Activated CD8-positive, alpha-beta memory T cell treated with anti-CD3 and anti-CD28 coated beads for 1 hour (primary cell): Measurements from ENCODE around the gene CEACAM3.
"Not testable (repeated sequence)": the region's sequence is repeated elsewhere in the genome, so short reads cannot be mapped to it uniquely, and the experiment has no call there.

Experiments used
- DNase-seq, 2 donors: peaks; one replicate each; pipeline ENCODE4 v3.0.0-alpha.2; 2020; ENCODE audit warnings: low read depth in 1 of 2; ENCODE audit errors: extremely low read depth in 1 of 2

The CEACAM3 gene

DNA sequence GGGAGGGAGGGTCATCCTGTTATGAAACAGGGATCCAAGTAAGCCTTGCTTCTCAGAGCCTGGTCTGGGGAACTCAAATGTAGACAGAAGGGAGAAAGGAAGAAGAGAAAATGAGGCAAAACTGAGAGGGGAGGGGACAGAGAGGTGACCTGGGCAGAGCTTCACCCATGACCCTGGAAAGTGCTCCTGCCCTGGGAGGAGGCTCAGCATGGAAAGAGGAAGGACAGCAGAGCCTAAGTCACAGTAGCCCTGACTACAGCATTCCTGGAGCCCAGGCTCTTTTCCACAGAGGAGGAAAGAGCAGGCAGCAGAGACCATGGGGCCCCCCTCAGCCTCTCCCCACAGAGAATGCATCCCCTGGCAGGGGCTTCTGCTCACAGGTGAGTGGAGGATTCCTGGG lies at the start of gene CEACAM3:
Gene CEACAM3 (plus strand): TSS at position 226 of the 400 bp plus-strand sequence. CDS start 91 bp downstream, at position 317.
- no peak for DNase-seq

DNA sequence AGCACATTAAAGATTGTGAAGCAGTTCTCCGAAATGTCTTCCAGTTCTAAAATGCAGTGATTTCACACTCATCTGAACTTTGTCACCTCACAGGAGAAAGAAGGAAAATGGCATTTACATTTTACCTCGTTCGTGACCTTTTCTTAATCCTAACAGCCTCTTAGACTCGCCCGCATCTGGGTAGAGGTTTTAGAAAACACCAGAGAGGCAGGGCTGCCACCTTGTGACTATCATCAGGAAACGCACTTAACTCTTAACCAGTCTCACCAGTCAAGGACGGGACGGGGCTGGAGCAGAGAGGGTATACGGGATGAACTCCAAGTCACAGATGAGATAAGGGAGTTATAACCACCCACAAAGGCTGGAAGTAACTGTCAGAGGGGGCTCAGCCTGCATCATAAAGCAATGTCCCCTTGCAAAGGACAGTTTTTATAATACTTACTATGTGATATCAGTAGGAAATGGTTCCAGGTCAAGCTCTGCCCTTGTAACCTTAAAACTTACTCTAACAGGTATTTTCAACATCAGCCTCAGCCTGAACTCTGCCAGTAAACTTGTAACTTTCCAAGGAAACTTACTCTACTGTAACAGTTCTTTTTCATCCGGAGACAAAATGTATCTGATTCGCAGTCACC lies 49.7 kb upstream of the CEACAM3 start:
- peak in 1 of 2 donors; percentile 22 for DNase-seq

DNA sequence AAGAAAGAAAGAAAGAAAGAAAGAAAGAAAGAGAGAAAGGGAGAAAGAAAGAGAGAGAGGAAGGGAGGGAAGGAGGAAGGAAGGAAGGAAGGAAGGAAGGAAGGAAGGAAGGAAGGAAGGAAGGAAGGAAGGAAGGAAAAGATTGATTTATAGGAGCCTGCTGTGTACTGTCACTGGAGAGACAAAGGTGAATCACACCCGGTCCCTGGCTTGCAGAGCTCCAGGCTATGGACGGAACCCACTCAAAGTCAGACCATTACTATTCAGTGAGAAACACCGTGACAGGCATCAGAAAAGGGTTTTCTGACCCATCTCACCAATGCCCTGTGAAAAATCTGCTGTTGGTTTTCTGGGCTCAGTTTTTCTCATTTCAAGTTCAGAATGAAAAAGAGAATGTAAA lies 48.4 kb upstream of the CEACAM3 start:
- no peak for DNase-seq

DNA sequence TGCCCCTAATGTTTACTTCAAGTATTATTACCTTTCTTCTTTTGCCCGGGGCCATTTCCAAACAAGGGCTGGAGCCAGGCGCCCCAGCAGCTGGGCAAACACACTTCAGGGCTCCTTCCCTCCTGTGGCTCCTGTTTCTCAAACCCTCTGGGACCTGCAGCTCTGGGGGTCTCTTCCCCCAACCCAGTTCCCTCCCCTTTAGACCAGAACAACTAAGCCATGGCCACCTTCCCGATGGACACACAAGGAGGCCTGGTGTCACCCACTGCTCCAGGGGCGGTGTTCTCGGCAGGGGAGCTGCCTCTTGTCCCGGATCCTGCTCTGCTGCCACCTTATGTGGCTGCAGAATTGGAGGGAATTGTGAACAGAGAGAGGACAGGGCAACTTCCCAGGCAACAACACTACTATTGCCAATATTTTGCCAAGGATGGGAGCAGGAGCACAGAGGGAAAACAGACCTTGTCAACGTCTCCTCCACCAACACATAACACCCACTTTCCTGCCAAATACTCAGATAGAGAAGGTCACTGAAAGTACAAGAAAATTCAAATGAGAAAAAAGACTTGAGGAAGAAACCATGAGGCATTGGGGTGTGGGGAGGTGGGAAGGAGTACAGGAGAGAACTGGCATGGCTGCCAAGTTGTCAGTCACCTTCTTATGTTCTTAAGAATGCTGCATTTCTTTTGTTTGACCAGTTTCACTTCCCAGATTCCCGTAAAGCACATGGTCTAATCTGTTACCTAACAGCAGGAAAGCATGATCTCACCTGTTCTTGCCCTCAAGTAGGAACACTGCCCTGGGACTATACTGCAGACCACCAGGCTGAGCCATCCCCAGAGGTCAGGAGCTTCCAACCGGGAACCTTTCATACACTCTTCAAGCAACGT lies 45.9 kb upstream of the CEACAM3 start:
- not testable (repeated sequence) for DNase-seq

DNA sequence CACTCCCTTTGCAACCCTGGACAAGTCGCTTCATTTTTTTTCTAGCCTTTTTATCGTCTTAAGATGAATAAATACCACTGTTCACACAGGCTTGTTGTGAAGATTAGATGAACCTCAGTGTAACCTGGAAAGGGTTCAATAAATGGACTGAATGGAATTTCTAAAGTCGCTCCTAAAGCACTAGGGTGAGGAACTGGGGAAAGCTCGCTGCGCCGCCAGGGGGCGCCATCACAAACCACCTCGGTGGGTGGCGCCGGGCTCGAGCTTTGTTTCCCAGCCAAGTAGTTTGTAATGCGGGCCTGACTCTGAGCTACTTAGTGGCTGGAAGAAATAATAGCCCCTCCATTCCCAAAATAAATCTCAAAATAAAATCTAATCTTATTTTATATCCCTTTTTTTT lies 43.2 kb upstream of the CEACAM3 start:
- DNase-seq = peak; percentile 34 to 62

DNA sequence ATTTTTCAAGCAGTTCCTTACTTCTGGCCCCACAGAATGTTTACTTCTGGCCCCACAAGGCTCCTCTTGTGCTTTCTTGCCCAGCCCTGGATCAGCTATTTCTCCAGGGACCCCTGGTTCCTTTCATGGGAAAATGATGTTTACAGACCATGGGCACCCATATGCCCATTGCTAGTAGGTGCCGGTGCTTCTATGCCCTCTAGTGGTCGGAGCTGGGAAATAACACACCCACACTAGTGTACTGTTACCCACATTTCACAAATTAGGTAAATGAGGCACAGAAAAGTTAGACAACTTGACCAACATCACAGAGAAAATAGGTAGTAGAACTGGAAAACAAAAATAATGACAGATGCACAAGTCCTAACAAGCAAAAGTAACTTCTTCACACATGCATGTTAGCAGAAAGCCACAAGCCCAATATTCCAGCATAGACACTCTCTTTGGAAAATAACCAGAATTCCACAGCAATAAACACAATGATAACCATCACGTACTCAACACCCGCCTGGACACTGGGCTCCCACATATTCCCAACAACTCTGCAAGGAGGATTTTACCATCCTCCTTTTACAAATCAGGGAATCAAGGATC lies 42.4 kb upstream of the CEACAM3 start:
- DNase-seq = peak; percentile 26 to 40

DNA sequence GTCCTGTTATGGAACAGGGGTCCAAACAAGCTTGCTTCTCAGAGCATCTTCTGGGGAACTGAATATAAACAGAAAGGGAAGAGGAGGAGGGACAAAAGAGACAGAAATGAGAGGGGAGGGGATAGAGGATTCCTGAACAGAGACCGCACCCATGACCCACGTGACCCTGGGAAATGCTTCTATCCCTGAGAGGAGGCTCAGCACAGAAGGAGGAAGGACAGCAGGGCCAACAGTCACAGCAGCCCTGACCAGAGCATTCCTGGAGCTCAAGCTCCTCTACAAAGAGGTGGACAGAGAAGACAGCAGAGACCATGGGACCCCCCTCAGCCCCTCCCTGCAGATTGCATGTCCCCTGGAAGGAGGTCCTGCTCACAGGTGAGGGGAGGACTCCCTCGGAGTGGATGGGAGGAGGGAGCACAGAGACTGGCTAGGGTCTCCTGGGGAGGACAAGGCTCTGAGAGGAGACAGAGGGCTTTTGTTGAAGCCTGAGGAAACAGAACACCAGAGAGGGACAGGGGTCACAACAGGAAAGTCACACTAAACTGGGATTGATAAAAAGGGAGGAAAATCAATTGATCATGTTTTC lies 41.0 kb upstream of the CEACAM3 start, which contains the start of gene CEACAM6:
Gene CEACAM6 (plus strand): TSS at position 203 of the 586 bp plus-strand sequence. CDS start 109 bp downstream, at position 312.
- DNase-seq = no peak

DNA sequence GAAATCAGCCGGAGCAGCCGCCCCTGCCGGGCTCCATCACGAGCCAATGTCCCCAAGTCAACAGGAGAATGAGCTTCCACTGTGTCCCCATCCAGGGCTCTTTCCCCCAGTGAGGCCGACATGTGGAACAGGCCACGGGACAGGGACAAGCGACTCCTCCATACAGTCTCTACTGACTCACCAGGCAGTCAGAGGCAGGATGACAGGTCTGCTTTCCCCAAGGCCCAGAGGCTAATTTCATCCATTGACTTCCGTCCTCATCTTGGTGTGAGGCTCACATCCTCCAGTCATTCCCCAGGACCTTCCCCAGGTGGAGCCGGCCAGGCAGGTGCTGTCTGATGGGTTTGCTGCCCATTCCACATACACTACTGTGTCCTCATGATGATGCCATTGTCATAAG lies 37.5 kb upstream of the CEACAM3 start:
- DNase-seq = no peak

DNA sequence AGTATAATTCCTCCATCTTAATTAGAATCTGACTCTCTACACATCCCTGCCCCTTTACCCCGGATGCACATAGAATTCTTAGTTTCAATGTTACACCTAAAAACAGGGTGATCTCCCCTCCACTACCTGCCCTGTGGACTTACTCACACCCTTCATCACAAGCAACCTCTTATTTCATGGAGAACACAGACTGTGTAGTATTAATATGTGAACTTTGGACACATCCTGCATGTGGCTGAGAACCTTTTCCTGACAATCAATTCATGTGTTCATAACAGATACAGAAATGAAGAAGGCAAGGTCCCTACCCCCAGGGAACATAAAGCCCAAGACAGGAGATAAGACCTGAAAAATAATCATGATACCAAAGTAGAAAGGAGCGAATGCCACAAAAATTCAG lies 29.3 kb upstream of the CEACAM3 start:
- no peak for DNase-seq

DNA sequence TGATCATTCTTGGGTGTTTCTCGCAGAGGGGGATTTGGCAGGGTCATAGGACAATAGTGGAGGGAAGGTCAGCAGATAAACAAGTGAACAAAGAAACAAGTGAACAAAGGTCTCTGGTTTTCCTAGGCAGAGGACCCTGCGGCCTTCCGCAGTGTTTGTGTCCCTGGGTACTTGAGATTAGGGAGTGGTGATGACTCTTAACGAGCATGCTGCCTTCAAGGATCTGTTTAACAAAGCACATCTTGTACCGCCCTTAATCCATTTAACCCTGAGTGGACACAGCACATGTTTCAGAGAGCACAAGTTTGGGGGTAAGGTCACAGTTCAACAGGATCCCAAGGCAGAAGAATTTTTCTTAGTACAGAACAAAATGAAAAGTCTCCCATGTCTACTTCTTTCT lies 28.3 kb upstream of the CEACAM3 start:
- not testable (repeated sequence) for DNase-seq

DNA sequence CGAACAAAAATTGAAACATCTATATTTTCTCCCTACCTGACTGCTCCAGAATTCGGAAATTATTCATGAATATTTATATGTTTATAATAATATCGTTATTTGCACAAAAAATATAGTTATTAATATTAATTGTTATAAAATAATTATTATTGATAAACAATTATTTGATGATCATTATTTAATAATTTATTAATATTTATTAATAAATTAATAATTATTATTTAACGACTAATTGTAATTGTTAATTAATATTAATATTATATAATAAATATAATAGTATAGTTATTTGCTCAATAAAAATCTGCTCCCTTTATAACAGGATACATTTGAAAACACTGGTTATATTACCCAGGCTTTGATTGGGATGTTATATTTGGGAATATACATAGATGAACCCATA lies 26.8 kb upstream of the CEACAM3 start:
- no peak for DNase-seq

DNA sequence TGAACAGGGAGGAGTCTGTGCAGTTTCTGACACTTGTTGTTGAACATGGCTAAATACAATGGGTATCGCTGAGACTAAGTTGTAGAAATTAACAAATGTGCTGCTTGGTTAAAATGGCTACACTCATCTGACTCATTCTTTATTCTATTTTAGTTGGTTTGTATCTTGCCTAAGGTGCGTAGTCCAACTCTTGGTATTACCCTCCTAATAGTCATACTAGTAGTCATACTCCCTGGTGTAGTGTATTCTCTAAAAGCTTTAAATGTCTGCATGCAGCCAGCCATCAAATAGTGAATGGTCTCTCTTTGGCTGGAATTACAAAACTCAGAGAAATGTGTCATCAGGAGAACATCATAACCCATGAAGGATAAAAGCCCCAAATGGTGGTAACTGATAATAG lies 25.0 kb upstream of the CEACAM3 start:
- no peak for DNase-seq

DNA sequence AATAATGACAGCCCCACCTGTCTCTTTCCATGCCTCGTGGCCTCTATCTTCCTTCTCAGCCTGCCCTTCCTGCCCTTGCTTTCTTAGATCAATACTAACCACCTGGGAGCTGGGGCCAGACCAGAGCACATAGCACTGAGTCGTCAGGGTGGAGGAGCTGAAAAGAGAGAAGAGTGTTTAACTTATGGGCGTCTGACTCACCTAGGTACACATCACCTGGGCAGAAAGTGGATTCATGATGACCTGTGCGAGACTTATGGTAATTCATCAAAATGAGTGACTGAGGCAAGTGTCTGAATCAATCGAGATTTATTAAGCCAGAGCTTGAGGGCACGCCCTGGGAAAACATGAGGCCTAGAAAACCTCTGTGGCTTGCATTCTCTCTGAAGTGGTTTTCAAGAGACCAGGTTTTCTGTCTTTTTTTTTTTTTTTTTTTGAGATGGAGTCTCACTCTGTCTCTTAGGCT lies 21.8 kb upstream of the CEACAM3 start:
- DNase-seq = peak in 1 of 2 donors; percentile 19

DNA sequence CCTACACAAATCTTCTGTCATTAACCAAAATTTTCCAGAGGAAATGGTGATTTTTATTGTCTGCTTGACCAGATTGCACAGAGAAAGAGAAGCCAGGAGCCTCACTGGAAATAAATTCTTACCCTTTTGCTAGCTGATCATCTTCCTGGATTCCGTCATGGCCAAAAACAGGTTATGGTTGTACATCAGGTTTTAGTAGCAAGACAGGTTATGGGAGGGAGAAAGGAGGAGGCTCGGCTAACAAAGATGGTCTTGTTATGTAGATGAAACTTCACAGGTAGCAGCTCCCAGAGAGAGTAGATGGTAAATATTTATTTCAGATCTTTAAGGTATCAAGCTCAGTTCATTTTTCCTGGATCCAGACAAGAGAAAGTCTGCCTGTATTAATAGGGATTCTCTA lies 19.7 kb upstream of the CEACAM3 start:
- no peak for DNase-seq

DNA sequence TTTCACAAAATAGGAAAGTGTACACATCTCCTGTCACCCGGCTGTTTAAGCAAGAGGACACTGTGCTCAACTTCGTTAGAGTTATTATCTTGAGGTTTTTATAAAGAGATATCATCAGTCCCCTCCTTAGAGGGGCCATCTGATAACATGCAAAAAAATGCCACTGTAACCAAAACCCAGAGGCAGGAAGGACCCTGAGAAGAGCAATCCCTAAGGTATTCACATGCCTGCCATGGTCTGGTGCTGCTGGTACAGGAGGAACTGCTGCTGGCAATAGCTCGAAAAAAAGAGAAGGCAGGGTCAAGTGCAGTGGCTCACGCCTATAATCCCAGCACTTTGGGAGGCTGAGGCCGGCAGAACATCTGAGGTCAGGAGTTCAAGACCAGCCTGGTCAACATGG lies 12.8 kb upstream of the CEACAM3 start:
- no peak for DNase-seq

DNA sequence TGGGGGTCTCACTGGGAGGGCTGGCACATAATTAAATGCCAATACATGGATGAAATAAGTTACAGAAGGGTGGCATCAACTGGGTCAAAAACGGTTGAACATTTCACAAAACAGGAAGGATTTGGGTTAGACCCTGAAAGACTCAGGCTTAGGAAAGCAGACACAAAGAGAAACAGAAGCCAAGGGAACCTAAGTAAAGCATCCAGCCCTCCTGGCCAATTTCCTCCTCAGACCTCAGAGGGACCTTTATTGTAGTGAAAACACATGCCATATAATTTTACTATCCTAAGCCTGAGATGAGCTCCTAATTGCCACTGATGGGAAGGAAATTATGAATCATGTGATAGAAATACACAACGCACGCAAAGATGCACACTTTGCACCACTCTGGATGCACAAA lies 12.1 kb upstream of the CEACAM3 start:
- DNase-seq = no peak

DNA sequence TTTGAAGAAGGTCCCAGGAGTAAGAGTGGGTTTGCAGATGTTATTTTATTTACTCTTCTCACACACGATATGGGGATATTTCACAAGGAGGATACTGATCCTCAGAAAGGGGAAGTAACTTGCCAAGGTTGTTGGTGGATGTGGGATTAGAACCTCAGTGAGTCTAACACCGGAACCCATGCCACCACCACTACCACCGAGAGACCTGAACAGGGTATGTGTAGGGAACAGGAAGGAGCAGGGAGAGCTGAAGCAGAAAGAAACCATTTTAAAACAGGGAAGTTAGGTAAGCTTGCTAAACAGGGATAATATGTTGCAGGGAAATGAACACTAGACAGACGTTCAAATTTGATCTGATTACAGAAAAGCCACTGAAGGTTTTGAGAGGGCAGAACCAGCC lies 11.6 kb upstream of the CEACAM3 start:
- no peak for DNase-seq

DNA sequence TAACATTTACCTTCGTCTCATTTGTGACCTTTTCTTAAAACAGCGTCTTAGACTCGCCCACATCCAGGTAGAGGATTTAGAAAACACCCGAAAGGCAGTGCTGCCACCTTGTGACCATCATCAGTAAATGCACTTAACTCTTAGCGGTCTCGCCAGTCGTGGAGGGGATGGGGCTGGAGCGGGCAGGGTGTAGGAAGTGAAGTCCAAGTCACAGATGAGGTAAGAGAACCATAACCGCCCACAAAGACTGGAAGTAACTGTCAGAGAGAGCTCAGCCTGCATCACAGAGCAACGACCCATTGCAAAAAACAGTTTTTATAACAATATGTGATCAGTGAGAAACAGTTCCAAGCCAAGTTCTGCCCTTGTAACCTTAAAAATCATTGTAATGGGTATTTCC lies 10.7 kb upstream of the CEACAM3 start:
- DNase-seq = peak in 1 of 2 donors; percentile 37

DNA sequence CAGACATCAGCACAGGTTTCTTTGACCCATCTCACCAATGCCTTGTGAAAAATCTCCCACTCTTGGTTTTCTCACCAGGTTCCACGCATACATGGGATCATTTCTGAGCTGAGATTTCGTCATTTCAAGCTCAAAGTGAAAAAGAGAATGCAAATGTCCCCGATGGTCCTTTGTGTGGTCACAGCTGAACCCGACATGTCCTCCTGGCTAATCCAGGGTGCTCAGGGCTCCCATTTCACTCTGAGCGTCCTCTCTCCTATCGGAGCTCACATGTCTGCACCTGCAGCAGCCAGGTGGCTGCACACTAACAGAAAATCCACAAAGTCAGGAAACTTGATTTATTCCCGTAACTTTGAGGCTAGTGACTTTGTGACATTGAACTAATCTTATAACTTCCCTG lies 9.3 kb upstream of the CEACAM3 start:
- no peak for DNase-seq

DNA sequence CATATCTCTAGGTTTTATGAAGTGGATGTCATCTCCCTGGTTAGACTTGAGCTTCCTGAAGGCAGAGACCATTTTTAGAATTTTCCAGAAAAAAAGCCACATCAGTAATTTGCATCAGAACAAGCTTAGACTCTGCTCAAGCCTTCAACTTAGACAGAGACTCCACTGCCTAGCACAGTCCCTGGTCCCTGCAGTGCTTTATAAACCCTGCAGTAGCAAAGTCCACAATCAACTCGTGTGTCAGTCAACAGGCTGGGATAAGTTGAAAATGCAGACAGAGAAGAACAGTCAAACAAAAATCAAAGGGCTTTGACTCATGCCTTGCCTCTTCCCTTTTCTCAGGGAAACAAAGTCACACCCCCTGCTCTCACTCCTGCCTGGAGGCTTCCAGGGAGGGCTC lies 7.9 kb upstream of the CEACAM3 start:
- DNase-seq = not testable (repeated sequence)

DNA sequence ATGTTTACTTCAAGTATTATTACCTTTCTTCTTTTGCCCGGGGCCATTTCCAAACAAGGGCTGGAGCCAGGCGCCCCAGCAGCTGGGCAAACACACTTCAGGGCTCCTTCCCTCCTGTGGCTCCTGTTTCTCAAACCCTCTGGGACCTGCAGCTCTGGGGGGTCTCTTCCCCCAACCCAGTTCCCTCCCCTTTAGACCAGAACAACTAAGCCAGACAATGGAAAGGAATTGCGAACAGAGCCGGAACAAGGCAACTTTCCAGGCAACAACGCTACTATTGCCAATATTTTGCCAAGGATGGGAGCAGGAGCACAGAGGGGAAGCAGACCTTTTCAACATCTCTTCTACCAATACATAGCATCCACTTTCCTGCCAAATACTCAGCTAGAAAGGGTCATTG lies 7.3 kb upstream of the CEACAM3 start:
- DNase-seq = not testable (repeated sequence)
